Neuron (in vitro differentiated cells): ENCODE measurements around the gene CPNE2.
A peak's percentile ranks its signal among the peaks of the same experiment; 100 is the strongest.
"Not testable (repeated sequence)": the region's sequence is repeated elsewhere in the genome, so short reads cannot be mapped to it uniquely, and the experiment has no call there.

Experiments used
- H2AFZ ChIP-seq: one replicate; pipeline ENCODE4 v1.6.1; 2013; ENCODE audit warnings: low read depth, mild to moderate bottlenecking, inconsistent platforms, low read length, moderate library complexity
- H3K27me3 ChIP-seq: one replicate; pipeline ENCODE4 v1.6.1; 2013; ENCODE audit warnings: low read length; ENCODE audit not compliant: insufficient read depth
- H3K36me3 ChIP-seq: one replicate; pipeline ENCODE4 v1.6.1; 2013; ENCODE audit warnings: low read length; ENCODE audit not compliant: insufficient read depth
- H3K4me1 ChIP-seq: one replicate; pipeline ENCODE4 v1.6.1; 2013; ENCODE audit warnings: low read length; ENCODE audit not compliant: insufficient read depth
- H3K4me3 ChIP-seq: 2 replicates; pipeline ENCODE4 v1.5.1; 2013; ENCODE audit warnings: mild to moderate bottlenecking, low read length, moderate library complexity
- H3K9me3 ChIP-seq: one replicate; pipeline ENCODE4 v1.6.1; 2013; ENCODE audit warnings: low read length

The CPNE2 gene

GRCh38 chr16:57109259-57110105 lies 17.1 kb downstream of the CPNE2 start:
- H3K27me3 ChIP-seq, H3K36me3 ChIP-seq: not testable (repeated sequence)

GRCh38 chr16:57110937-57111336 lies 18.6 kb downstream of the CPNE2 start:
- no peaks in the 10 kb centered on the region for H3K9me3 ChIP-seq
- H3K36me3 ChIP-seq, result no peaks in the 10 kb centered on the region
- H3K4me1 ChIP-seq, result peaks cover 23% of the 10 kb centered on the region
- H3K27me3 ChIP-seq, result no peaks in the 10 kb centered on the region
- H3K4me3 ChIP-seq, result no peak overlapping the region
- H2AFZ ChIP-seq, result no peak overlapping the region

More at GRCh38 chr16:57109259-57110105, 17.1 kb downstream of the CPNE2 start:
- H3K9me3 ChIP-seq, H3K4me1 ChIP-seq, H2AFZ ChIP-seq, H3K4me3 ChIP-seq: not testable (repeated sequence)

- Histone ChIP-seq H3K4me1 (peaks cover 26% of the 10 kb centered on the region), H3K36me3 (no peaks in the 10 kb centered on the region), H3K9me3 (no peaks in the 10 kb centered on the region), H3K27me3 (no peaks in the 10 kb centered on the region), H3K4me3 (no peak overlapping the region), H2AFZ (no peak overlapping the region)
Measured at GRCh38 chr16:57111420-57111819, 19.0 kb downstream of the CPNE2 start.

GRCh38 chr16:57112403-57113041 lies 20.1 kb downstream of the CPNE2 start:
- Histone ChIP-seq H3K36me3 (no peaks in the 10 kb centered on the region), H3K4me1 (peaks cover 26% of the 10 kb centered on the region), H2AFZ (no peak overlapping the region), H3K4me3 (no peak overlapping the region), H3K9me3 (no peaks in the 10 kb centered on the region), H3K27me3 (no peaks in the 10 kb centered on the region)

- no peaks in the 10 kb centered on the region for H3K27me3 ChIP-seq
- no peak overlapping the region for H2AFZ ChIP-seq
- H3K4me1 ChIP-seq, result peaks cover 26% of the 10 kb centered on the region
- H3K9me3 ChIP-seq, result no peaks in the 10 kb centered on the region
- H3K36me3 ChIP-seq, result no peaks in the 10 kb centered on the region
- no peak overlapping the region for H3K4me3 ChIP-seq
Measured at GRCh38 chr16:57113042-57113453, 20.7 kb downstream of the CPNE2 start.

GRCh38 chr16:57113664-57114063 lies 21.3 kb downstream of the CPNE2 start:
- Histone ChIP-seq H3K4me1 (peaks cover 26% of the 10 kb centered on the region), H3K4me3 (no peak overlapping the region), H3K27me3 (no peaks in the 10 kb centered on the region), H3K36me3 (no peaks in the 10 kb centered on the region), H3K9me3 (no peaks in the 10 kb centered on the region), H2AFZ (no peak overlapping the region)

GRCh38 chr16:57115168-57115513 lies 22.8 kb downstream of the CPNE2 start:
- peak overlapping the region; percentile 16 for H3K4me3 ChIP-seq
- H3K36me3 ChIP-seq, result no peaks in the 10 kb centered on the region
- no peaks in the 10 kb centered on the region for H3K9me3 ChIP-seq
- no peaks in the 10 kb centered on the region for H3K27me3 ChIP-seq
- H3K4me1 ChIP-seq, result peaks cover 26% of the 10 kb centered on the region
- H2AFZ ChIP-seq, result no peak overlapping the region

- no peaks in the 10 kb centered on the region for H3K27me3 ChIP-seq
- peaks cover 26% of the 10 kb centered on the region for H3K4me1 ChIP-seq
- H3K4me3 ChIP-seq, result no peak overlapping the region
- no peaks in the 10 kb centered on the region for H3K9me3 ChIP-seq
- H3K36me3 ChIP-seq, result no peaks in the 10 kb centered on the region
- H2AFZ ChIP-seq, result no peak overlapping the region
Measured at GRCh38 chr16:57115514-57116182, 23.3 kb downstream of the CPNE2 start.

GRCh38 chr16:57118461-57119084 lies 26.2 kb downstream of the CPNE2 start:
- no peak overlapping the region for H2AFZ ChIP-seq
- no peak overlapping the region for H3K4me3 ChIP-seq
- no peaks in the 10 kb centered on the region for H3K9me3 ChIP-seq
- H3K36me3 ChIP-seq, result peaks cover 2% of the 10 kb centered on the region
- H3K27me3 ChIP-seq, result no peaks in the 10 kb centered on the region
- H3K4me1 ChIP-seq, result peaks cover 24% of the 10 kb centered on the region

GRCh38 chr16:57123216-57123973 lies 31.0 kb downstream of the CPNE2 start:
- H2AFZ ChIP-seq, result no peak overlapping the region
- H3K4me3 ChIP-seq, result no peak overlapping the region

GRCh38 chr16:57123974-57124674 lies 31.7 kb downstream of the CPNE2 start:
- H3K27me3 ChIP-seq, result no peaks in the 10 kb centered on the region
- peaks cover 2% of the 10 kb centered on the region for H3K36me3 ChIP-seq
- H2AFZ ChIP-seq, result no peak overlapping the region
- H3K9me3 ChIP-seq, result no peaks in the 10 kb centered on the region
- peaks cover 4% of the 10 kb centered on the region for H3K4me1 ChIP-seq
- no peak overlapping the region for H3K4me3 ChIP-seq

More at GRCh38 chr16:57123216-57123973, 31.0 kb downstream of the CPNE2 start:
- Histone ChIP-seq H3K9me3 (no peaks in the 10 kb centered on the region), H3K36me3 (peaks cover 2% of the 10 kb centered on the region), H3K4me1 (peaks cover 4% of the 10 kb centered on the region), H3K27me3 (no peaks in the 10 kb centered on the region)

GRCh38 chr16:57125376-57125775 lies 33.0 kb downstream of the CPNE2 start:
- H3K36me3 ChIP-seq, result peaks cover 2% of the 10 kb centered on the region
- H2AFZ ChIP-seq, result no peak overlapping the region
- H3K4me1 ChIP-seq, result peaks cover 4% of the 10 kb centered on the region
- no peaks in the 10 kb centered on the region for H3K9me3 ChIP-seq
- no peak overlapping the region for H3K4me3 ChIP-seq
- H3K27me3 ChIP-seq, result no peaks in the 10 kb centered on the region
